A673 (cell line): ENCODE data around the gene SERPINB10. TPM values are rescaled to one million over a fixed set of nuclear protein-coding genes. Genes with fewer than 3 reads are reported as not detected.
"Not testable (repeated sequence)": the region's sequence is repeated elsewhere in the genome, so short reads cannot be mapped to it uniquely, and the experiment has no call there.

Experiments used
- BruUV-seq: library from RNA; stranded (reverse); fragments of 400-500 nt; replicated peaks from 2 replicates; lab custom pipeline; 2021; lab: Mats Ljungman, UMichigan
- CTCF ChIA-PET: fragments of 300-600 bp; sonication (Branson Sonifier 250); formaldehyde crosslinking; loops from one replicate; lab custom pipeline; 2022; ENCODE audit warnings: antibody characterized with exemption; lab: Charles Lee
- POLR2A ChIA-PET: fragments of 300-600 bp; sonication (Branson Sonifier 250); formaldehyde crosslinking; loops from one replicate; lab custom pipeline; 2022; ENCODE audit warnings: antibody characterized with exemption; ENCODE audit not compliant: low non-redundant PET; lab: Charles Lee
- DNase-seq: peaks from one replicate; pipeline ENCODE4 v3.0.0-alpha.2; 2015; ENCODE audit warnings: low spot score
- H3K27ac ChIP-seq: fragments of 200-600 bp; sonication (generic); 2 replicates; pipeline ENCODE4 v1.5.1; 2016; ENCODE audit warnings: mixed run types, low read depth, mild to moderate bottlenecking, mixed read lengths, antibody characterized with exemption, low read length; ENCODE audit not compliant: poor library complexity, severe bottlenecking
- H3K27me3 ChIP-seq: fragments of 200-600 bp; sonication (generic); replicated peaks from 2 replicates; pipeline ENCODE4 v1.6.1; 2017; ENCODE audit warnings: mixed run types, low read depth, mild to moderate bottlenecking, mixed read lengths, antibody characterized with exemption, low read length; ENCODE audit not compliant: insufficient read depth, poor library complexity
- H3K36me3 ChIP-seq: fragments of 200-600 bp; sonication (generic); 2 replicates; pipeline ENCODE4 v1.6.1; 2016; ENCODE audit warnings: mixed run types, mild to moderate bottlenecking, mixed read lengths, antibody characterized with exemption, low read length; ENCODE audit not compliant: insufficient read depth, poor library complexity, severe bottlenecking
- H3K4me1 ChIP-seq: fragments of 200-600 bp; sonication (generic); 2 replicates; pipeline ENCODE4 v1.6.1; 2017; ENCODE audit warnings: mixed run types, mild to moderate bottlenecking, mixed read lengths, antibody characterized with exemption, low read length; ENCODE audit not compliant: insufficient read depth, poor library complexity, severe bottlenecking
- H3K4me3 ChIP-seq: fragments of 200-600 bp; sonication (generic); 2 replicates; pipeline ENCODE4 v1.5.1; 2016; ENCODE audit warnings: low read depth, mixed run types, mild to moderate bottlenecking, mixed read lengths, low read length; ENCODE audit not compliant: poor library complexity, severe bottlenecking
- H3K9me3 ChIP-seq: fragments of 200-600 bp; sonication (generic); 2 replicates; pipeline ENCODE4 v1.6.1; 2016; ENCODE audit warnings: mixed run types, low read depth, mild to moderate bottlenecking, mixed read lengths, antibody characterized with exemption, low read length; ENCODE audit not compliant: poor library complexity, severe bottlenecking
- EZH2 ChIP-seq: fragments of 200-600 bp; sonication (generic); IDR thresholded peaks from 2 replicates; pipeline ENCODE4 v1.6.1; 2017; ENCODE audit warnings: borderline replicate concordance, low read depth, mild to moderate bottlenecking, mixed read lengths, antibody characterized with exemption, low read length; ENCODE audit not compliant: poor library complexity, severe bottlenecking
- intact Hi-C: fragments of 100-400 bp; cut with micrococcal nuclease; formaldehyde crosslinking; loops from one replicate; pipeline ENCODE4 v1.10.0; 2022; ENCODE audit not compliant: unreplicated experiment
- total RNA-seq: library from RNA; stranded (reverse); gene quantifications from 2 replicates; pipeline ENCODE4 v1.2.3, GENCODE V29; 2021
- TF ChIP-seq, protein P1 (sequence below): fragments of 300-800, 200-600 bp; sonication (generic); conservative IDR thresholded peaks from 2 replicates; pipeline ENCODE4 v1.5.1; 2017; ENCODE audit warnings: low read depth, mild to moderate bottlenecking, antibody characterized with exemption, low read length, moderate library complexity, mixed read lengths

SERPINB10 gene
- total RNA-seq, 1 experiment from 2014 or later, result not detected

- POLR2A ChIA-PET, result no interaction called here
- DNase-seq, result no peak
Measured at GRCh38 chr18:63928331-63928730, 20.6 kb downstream of the SERPINB10 start.

DNA sequence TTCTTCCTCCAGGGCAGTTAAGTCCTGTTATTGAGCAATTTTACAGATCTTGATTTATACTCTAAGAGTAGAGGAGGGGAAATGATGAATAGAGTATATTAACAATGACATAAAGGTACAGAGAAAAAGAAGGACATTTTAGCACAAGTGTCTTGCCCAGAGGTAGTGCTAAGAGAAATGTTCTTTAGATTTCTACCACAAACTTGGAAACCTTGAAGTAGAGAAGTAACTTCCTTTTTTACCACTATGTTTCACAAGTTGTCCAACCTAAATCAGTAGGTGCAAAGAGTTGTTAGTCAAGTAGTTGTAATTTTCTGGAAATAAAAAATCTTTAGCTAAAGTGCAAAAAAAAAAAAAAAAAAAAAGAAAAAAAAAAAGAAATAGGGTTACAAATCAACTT, 21.6 kb downstream of the SERPINB10 start:
- intact Hi-C loops, result not testable (repeated sequence)

More at GRCh38 chr18:63928331-63928730, 20.6 kb downstream of the SERPINB10 start:
- Histone ChIP-seq H3K4me3 (no peak overlapping the region), H3K27ac (no peak overlapping the region), H3K4me1 (no peaks in the 10 kb centered on the region), H3K27me3 (no peaks in the 10 kb centered on the region), H3K36me3 (no peaks in the 10 kb centered on the region), H3K9me3 (no peaks in the 10 kb centered on the region)
- CTCF ChIA-PET, result no interaction called here
- no peak for TF ChIP-seq EZH2
- TF ChIP-seq, protein P1, sequence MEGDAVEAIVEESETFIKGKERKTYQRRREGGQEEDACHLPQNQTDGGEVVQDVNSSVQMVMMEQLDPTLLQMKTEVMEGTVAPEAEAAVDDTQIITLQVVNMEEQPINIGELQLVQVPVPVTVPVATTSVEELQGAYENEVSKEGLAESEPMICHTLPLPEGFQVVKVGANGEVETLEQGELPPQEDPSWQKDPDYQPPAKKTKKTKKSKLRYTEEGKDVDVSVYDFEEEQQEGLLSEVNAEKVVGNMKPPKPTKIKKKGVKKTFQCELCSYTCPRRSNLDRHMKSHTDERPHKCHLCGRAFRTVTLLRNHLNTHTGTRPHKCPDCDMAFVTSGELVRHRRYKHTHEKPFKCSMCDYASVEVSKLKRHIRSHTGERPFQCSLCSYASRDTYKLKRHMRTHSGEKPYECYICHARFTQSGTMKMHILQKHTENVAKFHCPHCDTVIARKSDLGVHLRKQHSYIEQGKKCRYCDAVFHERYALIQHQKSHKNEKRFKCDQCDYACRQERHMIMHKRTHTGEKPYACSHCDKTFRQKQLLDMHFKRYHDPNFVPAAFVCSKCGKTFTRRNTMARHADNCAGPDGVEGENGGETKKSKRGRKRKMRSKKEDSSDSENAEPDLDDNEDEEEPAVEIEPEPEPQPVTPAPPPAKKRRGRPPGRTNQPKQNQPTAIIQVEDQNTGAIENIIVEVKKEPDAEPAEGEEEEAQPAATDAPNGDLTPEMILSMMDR, result no peak
- BruUV-seq, result no TSS peak
- intact Hi-C loops, result no loop called here

GRCh38 chr18:63930773-63931354, 23.1 kb downstream of the SERPINB10 start:
- CTCF ChIA-PET, result no interaction called here
- DNase-seq, result no peak
- Histone ChIP-seq H3K9me3 (no peaks in the 10 kb centered on the region), H3K4me1 (peaks cover 2% of the 10 kb centered on the region), H3K27me3 (no peaks in the 10 kb centered on the region), H3K36me3 (no peaks in the 10 kb centered on the region), H3K27ac (no peak overlapping the region), H3K4me3 (no peak overlapping the region)
- no TSS peak for BruUV-seq
- intact Hi-C loops, result no loop called here
- POLR2A ChIA-PET, result no interaction called here
- TF ChIP-seq, protein P1, result no peak
- TF ChIP-seq EZH2, result no peak

More for the DNA sequence above, 21.6 kb downstream of the SERPINB10 start:
- H3K9me3 ChIP-seq, H3K36me3 ChIP-seq, DNase-seq, POLR2A ChIA-PET, H3K4me1 ChIP-seq, H3K27ac ChIP-seq, H3K4me3 ChIP-seq, CTCF ChIA-PET, BruUV-seq, H3K27me3 ChIP-seq: not testable (repeated sequence)
